Cardiac muscle cell (in vitro differentiated cells and primary cell): ENCODE data around the gene ATP11C. TPM values are rescaled to one million over a fixed set of nuclear protein-coding genes. Genes with fewer than 3 reads are reported as not detected.

ENCODE experiments used
- DNase-seq, 2 donors: peaks; one replicate each; pipeline versions ENCODE4 v3.0.0 to v3.0.0-alpha.2; 2010 to 2017; ENCODE audit warnings: low read depth in 1 of 2, low spot score in 1 of 2
- H3K27ac ChIP-seq: fragments of 200-600 bp; sonication (generic); 2 replicates; pipeline ENCODE4 v1.5.1; 2016
- H3K27me3 ChIP-seq: fragments of 200-600 bp; sonication (generic); 2 replicates; pipeline ENCODE4 v1.6.0; 2016; ENCODE audit warnings: control low read depth
- H3K36me3 ChIP-seq: fragments of 200-600 bp; sonication (generic); 2 replicates; pipeline ENCODE4 v1.5.1; 2016; ENCODE audit warnings: control low read depth
- H3K4me1 ChIP-seq: fragments of 200-600 bp; sonication (generic); 2 replicates; pipeline ENCODE4 v1.8.1; 2017; ENCODE audit warnings: low read depth, mild to moderate bottlenecking, mixed run types
- H3K4me3 ChIP-seq: fragments of 200-600 bp; sonication (generic); 2 replicates; pipeline ENCODE4 v1.5.1; 2016; ENCODE audit warnings: mild to moderate bottlenecking
- H3K9me3 ChIP-seq: fragments of 200-600 bp; sonication (generic); 2 replicates; pipeline ENCODE4 v1.5.1; 2017; ENCODE audit warnings: low read depth, mild to moderate bottlenecking, control low read depth
- CTCF ChIP-seq: IDR thresholded peaks from 2 replicates; pipeline ENCODE4 v1.5.1; 2012; ENCODE audit warnings: low read depth, mild to moderate bottlenecking, low read length
- polyA plus RNA-seq: library from polyadenylated mRNA; unstranded; fragments of >200 nt; fragmentation: Nextera tagmentation; extraction: Ambion mirVana; gene quantifications from 2 replicates; pipeline ENCODE4 v1.2.1, GENCODE V29; 2016
- total RNA-seq: library from RNA; depleted of rRNA; stranded (reverse); fragments of >200 nt; gene quantifications from 2 replicates; pipeline ENCODE4 v1.2.3, GENCODE V29; 2016

Gene ATP11C
- total and polyA plus RNA-seq, 2 experiments from 2014 or later = 7.4 to 17.1 TPM

GRCh38 chrX:139834879-139835278 is 98.0 kb downstream of the ATP11C start:
- no peaks in the 10 kb centered on the region for H3K36me3 ChIP-seq
- no peak for TF ChIP-seq CTCF
- H3K27ac ChIP-seq = no peak overlapping the region
- no peaks in the 10 kb centered on the region for H3K27me3 ChIP-seq
- no peak overlapping the region for H3K4me3 ChIP-seq
- H3K9me3 ChIP-seq = no peaks in the 10 kb centered on the region
- peak in 1 of 2 donors; percentile 25 for DNase-seq
- H3K4me1 ChIP-seq = peaks cover 16% of the 10 kb centered on the region

GRCh38 chrX:139832718-139833309 is 100.0 kb downstream of the ATP11C start:
- Histone ChIP-seq H3K27me3 (no peaks in the 10 kb centered on the region), H3K4me1 (peaks cover 19% of the 10 kb centered on the region), H3K4me3 (no peak overlapping the region), H3K27ac (no peak overlapping the region), H3K36me3 (no peaks in the 10 kb centered on the region), H3K9me3 (no peaks in the 10 kb centered on the region)
- no peak for DNase-seq
- no peak for TF ChIP-seq CTCF

- Histone ChIP-seq H3K4me1 (peaks cover 22% of the 10 kb centered on the region), H3K9me3 (no peaks in the 10 kb centered on the region), H3K4me3 (no peak overlapping the region), H3K27ac (no peak overlapping the region), H3K27me3 (no peaks in the 10 kb centered on the region), H3K36me3 (no peaks in the 10 kb centered on the region)
- peak; percentile 19 to 86 for DNase-seq
- TF ChIP-seq CTCF = peak; percentile 4
Measured at GRCh38 chrX:139831675-139832456, 101.0 kb downstream of the ATP11C start.

- Histone ChIP-seq H3K4me3 (no peak overlapping the region), H3K4me1 (peaks cover 22% of the 10 kb centered on the region), H3K36me3 (no peaks in the 10 kb centered on the region), H3K9me3 (no peaks in the 10 kb centered on the region), H3K27ac (no peak overlapping the region), H3K27me3 (no peaks in the 10 kb centered on the region)
- no peak for TF ChIP-seq CTCF
- DNase-seq = peak in 1 of 2 donors; percentile 9
Measured at GRCh38 chrX:139831017-139831416, 101.8 kb downstream of the ATP11C start.

GRCh38 chrX:139828830-139829229 is 104.0 kb downstream of the ATP11C start:
- TF ChIP-seq CTCF = no peak
- H3K4me3 ChIP-seq = no peak overlapping the region
- peaks cover 22% of the 10 kb centered on the region for H3K4me1 ChIP-seq
- no peaks in the 10 kb centered on the region for H3K27me3 ChIP-seq
- DNase-seq = no peak
- no peaks in the 10 kb centered on the region for H3K9me3 ChIP-seq
- H3K27ac ChIP-seq = no peak overlapping the region
- no peaks in the 10 kb centered on the region for H3K36me3 ChIP-seq
